GM18870 (cell line): ENCODE data around the gene COX7C.
"Not testable (repeated sequence)": the region's sequence is repeated elsewhere in the genome, so short reads cannot be mapped to it uniquely, and the experiment has no call there.

ENCODE experiments used
- ATAC-seq: cut with Tn5 transposase; IDR thresholded peaks from one replicate; pipeline ENCODE4 v1.9.1; 2021; ENCODE audit warnings: moderate library complexity; ENCODE audit not compliant: unreplicated experiment

Gene COX7C

DNA sequence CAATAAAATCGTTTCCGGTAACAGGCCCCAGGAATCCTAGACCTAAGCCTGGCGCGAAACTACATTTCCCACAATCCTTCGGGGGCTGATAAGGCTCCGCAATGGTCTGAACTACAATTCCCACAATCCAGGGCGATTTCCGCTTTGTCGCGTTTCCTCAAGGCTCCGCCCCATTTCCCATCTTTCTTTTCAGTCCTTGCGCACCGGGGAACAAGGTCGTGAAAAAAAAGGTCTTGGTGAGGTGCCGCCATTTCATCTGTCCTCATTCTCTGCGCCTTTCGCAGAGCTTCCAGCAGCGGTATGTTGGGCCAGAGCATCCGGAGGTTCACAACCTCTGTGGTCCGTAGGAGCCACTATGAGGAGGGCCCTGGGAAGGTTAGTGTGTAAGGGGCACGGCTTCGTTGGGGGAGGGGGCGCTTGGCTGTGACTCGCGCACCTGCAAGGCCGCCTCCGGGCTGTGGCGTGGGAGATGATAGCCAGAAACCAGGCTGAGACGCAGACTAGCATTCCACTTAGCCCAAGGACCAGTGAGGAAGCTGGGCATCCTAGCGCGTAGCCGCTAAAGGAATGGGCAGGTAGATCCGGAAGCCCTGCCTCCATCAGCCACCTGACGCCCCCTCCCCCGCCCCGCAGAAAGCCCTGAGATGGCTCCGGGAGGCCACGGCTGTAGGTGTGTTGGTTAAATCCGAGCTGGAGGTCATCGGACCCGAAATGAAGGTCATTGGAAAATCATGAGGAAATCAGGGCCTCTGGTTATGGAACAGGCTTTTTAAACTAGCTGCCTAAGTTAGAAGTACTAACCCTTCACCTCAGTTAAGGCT, at the start of gene COX7C:
COX7C (plus strand) TSS at position 186 of the 821 bp plus-strand sequence; CDS start at position 301, 115 bp downstream.
- ATAC-seq, result peak; percentile 99

DNA sequence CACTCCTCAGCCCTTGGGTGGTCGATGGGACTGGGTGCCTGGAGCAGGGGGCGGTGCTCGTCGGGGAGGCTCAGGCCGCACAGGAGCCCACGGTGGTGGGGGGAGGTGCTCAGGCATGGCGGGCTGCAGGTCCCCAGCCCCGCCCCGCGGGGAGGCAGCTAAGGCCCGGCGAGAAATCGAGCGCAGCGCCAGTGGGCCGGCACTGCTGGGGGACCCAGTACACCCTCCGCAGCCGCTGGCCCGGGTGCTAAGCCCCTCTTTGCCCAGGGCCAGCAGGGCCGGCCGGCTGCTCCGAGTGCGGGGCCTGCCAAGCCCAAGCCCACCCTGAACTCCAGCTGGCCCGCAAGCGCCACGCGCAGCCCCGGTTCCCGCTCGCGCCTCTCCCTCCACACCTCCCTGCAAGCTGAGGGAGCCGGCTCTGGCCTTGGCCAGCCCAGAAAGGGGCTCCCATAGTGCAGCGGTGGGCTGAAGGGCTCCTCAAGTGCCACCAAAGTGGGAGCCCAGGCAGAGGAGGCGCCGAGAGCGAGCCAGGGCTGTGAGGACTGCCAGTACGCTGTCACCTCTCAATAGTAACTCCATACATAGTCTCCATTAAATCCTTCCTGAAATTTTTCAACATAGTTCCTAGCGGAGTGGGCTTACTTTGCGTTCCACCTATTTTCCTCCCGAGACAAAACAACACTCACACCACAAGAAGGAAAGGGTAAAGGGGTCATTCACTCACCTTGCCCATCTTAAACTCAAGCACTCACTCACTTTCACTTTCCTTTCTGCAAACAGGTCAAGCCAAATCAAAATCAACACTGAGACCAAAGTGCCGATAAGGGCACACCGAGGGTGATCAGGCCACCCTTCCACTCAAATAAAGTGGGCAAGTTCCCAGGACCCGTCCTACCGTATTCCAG, 48.0 kb upstream of the COX7C start:
- ATAC-seq, result not testable (repeated sequence)

DNA sequence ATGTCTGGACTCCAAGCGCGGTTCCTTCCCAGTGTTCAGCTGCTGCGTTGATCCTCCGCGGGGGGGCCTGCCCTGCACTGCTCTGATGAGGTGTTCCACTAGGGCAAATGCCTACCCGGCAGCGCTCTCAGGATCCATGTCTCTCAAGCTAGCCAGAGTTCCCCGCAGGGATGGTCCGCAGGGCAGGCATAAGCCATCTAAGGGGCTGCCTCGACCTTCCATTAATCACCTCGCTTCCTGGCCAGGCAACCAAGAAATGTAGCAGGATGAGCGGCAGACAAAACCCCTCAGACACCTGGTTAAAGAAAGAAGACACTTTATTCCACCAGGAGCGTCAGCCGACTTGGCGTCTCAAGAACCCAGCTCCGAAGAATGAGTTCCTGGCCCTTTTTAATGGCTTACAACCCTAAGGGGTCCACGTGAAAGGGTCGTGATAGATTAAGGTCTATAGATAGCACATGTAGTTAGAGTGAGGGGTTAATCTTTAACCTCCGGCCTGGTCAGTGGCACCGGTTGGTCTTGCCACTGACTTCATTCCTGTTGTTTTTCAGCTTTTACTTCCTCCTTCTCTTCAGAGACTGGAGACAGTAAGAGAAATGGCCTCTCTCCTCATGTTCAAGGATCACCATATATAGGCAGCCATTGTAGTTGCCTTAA, 47.2 kb upstream of the COX7C start:
- no peak for ATAC-seq

DNA sequence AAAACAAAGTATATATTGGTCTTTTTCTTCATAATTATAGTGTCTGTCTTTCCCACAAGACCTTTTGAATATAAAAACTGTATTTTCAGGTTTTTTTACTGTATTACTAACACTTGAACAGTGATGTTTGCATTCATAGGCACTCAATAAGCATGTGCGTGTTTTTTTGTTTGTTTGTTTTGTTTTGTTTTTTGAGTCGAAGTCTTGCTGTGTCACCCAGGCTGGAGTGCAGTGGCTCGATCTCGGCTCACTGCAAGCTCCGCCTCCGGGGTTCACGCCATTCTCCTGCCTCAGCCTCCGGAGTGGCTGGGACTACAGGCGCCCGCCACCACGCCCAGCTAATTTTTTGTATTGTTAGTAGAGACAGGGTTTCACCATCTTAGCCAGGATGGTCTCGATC, 46.6 kb upstream of the COX7C start:
- not testable (repeated sequence) for ATAC-seq

DNA sequence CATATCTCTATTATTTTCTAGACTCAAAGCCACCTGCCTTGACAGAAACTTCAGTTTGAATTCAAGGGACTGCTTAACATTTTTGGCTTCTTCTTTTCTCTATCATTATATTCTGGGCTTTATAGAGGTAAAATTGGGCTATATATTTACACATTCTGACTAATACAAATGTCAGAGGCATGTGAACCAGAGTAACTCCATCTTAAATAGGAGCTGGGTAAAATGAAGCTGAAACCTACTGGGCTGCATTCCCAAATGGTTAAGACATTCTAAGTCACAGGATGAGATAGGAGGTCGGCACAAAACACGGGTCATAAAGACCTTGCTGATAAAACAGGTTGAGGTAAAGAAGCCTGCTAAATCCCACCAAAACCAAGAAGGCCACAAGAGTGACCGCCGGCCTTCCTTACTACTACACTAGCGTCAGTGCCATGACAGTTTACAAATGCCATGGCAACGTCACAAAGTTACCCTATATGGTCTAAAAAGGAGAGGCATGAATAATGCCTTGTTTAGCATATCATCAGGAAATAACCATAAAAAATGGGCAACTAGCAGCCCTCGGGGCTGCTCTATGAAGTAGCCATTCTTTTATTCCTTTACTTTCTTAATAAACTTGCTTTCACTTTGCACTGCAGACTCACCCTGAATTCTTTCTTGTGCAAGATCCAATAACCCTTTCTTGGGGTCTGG, 44.8 kb upstream of the COX7C start:
- ATAC-seq, result no peak

- no peak for ATAC-seq
Observed at GRCh38 chr5:86579502-86579901, 38.2 kb upstream of the COX7C start.

GRCh38 chr5:86596476-86596875, 21.3 kb upstream of the COX7C start:
- no peak for ATAC-seq

DNA sequence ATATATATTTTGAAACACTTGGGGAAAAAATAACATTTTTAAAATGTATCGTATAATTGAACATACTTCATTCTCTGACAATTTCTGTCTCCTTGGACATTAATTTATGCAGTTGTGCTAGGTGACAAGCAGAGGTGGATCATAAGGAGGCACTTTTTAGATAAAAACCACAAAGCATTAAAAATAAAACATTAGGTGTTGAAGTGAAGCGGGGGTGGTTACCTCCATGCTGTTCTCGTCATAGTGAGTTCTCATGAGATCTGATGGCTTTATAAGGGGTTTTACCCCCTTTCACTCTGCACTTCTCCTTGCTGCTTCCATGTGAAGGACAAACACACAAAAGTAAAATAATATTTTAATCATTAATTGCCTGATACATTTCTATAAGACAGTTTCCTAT, 11.9 kb upstream of the COX7C start:
- no peak for ATAC-seq

GRCh38 chr5:86613455-86613854, 4.3 kb upstream of the COX7C start:
- ATAC-seq, result no peak

- no peak for ATAC-seq
Observed at GRCh38 chr5:86617309-86617755, 409 bp upstream of the COX7C start.

- ATAC-seq, result no peak
Observed at GRCh38 chr5:86623785-86624483, 6.2 kb downstream of the COX7C start.

GRCh38 chr5:86625148-86625547, 7.4 kb downstream of the COX7C start:
- ATAC-seq, result peak; percentile 49

DNA sequence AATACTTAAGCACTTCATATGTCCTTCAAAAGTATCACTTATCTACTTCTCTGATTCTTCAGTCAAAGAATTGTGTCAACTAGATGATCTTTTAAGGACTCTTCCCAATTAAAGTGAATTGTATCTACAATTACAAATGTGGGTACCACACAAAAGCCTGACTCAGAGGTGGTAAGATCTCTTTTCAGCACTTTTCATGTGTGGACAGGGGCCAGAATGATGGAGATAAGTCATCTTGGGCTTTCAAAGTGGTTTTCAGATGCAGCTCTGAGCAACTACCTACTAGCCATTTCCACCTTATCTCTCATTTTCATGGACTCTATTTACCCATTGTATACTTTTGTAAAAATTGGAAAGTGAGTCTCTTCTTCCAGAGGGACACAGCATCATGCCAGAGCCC, 8.4 kb downstream of the COX7C start:
- ATAC-seq, result no peak

DNA sequence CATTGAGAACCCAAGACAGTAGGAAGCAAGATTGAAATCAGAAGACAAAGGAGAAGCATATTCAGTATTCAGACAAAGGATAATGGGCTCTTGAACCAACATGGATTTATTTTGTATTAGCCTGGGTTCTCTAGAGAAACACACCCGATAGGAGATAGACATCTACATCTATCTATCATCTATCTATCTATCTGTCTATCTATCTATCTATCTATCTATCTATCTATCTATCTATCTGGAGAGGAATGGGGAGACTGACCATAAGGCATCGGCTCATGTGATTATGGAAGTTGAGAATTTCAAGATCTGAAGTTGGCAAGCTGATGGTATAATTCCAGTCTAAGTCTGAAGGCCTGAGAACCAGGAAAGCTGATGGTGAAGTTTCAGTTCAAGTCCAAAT, 13.4 kb downstream of the COX7C start:
- no peak for ATAC-seq

DNA sequence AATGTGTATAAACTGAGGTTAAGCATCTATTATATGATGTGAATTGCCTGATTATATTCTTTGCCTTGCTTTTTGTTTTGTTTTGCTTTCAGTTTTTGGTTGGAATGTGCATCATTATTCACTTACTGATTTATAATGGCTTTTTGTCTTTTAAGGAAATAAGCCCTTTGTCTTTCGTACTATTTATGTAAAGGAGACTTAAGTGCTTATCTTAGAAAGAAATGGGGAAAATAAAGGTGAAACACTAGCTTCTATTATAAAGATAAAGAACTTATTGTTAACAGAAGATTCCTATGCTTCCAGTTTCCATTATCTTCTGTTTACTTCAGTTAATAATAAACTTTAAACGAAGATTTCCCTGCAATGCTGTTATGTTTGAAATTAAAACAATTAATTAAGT, 23.3 kb downstream of the COX7C start:
- ATAC-seq, result no peak

DNA sequence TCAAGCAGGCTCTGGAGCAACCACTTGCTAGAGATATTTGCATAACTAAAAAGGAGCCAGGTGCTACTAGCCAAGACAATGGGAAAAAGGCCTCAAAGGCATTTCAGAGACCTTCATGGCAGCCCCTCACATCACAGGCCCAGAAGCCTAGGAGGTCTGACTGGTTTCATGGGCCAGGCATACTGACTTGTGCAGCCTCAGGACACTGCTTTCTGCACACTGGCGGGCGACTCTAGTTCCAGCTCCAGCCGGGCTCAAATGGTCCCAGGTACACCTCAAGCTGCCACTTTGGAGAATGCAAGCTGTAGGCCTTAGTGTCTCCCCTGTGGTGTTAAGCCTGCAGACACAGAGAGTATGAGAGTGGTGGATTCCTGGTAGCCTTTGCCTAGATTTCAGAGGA, 27.1 kb downstream of the COX7C start:
- no peak for ATAC-seq

- ATAC-seq, result no peak
Observed at GRCh38 chr5:86645885-86646284, 28.1 kb downstream of the COX7C start.

DNA sequence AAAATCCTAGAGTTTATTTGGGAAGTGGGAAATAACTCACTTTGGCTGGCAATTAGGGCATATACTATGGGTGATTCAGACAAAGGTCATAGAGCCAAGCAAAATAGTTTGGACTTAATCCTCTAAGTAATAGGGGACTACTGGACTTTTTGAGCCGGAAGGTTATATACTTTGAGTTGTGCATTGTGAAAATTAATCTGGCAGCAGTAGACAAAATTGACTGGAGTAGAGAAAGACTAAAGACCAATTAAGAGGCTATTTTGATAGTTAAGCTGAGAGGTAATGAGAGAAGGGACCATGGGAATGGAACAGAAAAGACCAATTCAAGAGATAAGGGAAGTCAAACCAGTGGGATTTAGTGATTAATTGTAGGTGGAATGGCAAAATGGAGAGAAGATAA, 28.9 kb downstream of the COX7C start:
- no peak for ATAC-seq

GRCh38 chr5:86649832-86650505, 32.2 kb downstream of the COX7C start:
- ATAC-seq, result no peak

GRCh38 chr5:86660771-86661170, 43.0 kb downstream of the COX7C start:
- ATAC-seq, result not testable (repeated sequence)
